Epithelial cell of prostate (primary cell): Measurements from ENCODE around the gene S100Z.
"Not testable (repeated sequence)": the region's sequence is repeated elsewhere in the genome, so short reads cannot be mapped to it uniquely, and the experiment has no call there.

Experiments
- DNase-seq: peaks from one replicate; pipeline ENCODE4 v3.0.0-alpha.2; 2011; ENCODE audit warnings: low read depth, low spot score
- H3K27ac ChIP-seq: fragments of 450-650 bp; 2 replicates; pipeline ENCODE4 v1.5.1; 2017; ENCODE audit warnings: mild to moderate bottlenecking

S100Z gene

DNA sequence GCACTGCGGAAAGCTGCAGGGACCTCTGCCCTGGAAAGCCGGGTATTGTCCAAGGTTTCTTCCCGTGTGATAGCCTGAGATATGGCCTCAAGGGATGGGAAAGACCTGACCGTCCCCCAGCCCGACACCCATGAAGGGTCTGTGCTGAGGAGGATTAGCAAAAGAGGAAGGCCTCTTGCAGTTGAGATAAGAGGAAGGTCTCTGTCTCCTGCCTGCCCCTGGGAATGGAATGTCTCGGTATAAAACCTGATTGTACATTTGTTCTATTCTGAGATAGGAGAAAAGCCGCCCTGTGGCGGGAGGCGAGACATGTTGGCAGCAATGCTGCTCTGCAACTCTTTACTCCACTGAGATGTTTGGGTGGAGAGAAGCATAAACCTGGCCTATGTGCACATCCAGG, 95.4 kb downstream of the S100Z start:
- not testable (repeated sequence) for H3K27ac ChIP-seq, DNase-seq

DNA sequence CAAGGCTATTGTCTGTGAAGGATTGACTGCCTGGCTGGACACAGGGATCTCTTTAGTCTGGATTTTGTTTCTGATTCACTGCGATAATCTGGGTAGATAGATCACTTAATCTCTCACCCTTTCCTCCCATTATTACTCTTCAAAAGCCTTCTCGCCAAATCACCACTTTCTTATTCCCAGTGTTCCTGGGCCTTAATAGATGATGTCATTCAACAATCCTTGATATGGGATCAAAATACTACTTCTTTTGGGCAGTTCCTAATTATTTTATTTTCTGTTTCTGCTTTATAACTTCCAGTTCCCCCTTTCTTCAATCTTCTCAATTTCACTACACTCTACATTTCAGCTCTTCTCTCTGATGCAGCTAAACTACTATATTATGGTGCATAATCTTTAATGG, 96.3 kb downstream of the S100Z start:
- DNase-seq = no peak
- no peak overlapping the region for H3K27ac ChIP-seq

DNA sequence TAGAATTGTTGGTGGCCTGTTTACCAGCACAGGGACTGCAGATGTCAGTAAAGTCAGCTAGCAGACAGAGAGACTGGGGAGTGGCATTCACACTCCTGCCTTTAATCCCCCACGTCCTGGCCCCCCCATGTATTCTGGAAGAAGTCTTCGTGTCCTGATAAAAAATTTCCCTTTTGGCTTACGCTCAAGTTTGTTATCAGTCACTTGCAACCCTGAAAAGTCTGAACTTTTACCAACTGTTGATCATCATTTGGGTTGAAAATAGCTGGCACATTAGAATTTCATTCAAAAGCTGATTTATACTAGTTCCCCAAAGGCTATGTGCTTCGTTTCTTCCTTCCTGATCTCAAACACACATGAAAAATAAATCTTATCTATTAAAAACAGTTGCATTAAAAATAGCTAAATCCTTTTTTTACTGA, 97.3 kb downstream of the S100Z start:
- H3K27ac ChIP-seq = no peak overlapping the region
- DNase-seq = no peak

DNA sequence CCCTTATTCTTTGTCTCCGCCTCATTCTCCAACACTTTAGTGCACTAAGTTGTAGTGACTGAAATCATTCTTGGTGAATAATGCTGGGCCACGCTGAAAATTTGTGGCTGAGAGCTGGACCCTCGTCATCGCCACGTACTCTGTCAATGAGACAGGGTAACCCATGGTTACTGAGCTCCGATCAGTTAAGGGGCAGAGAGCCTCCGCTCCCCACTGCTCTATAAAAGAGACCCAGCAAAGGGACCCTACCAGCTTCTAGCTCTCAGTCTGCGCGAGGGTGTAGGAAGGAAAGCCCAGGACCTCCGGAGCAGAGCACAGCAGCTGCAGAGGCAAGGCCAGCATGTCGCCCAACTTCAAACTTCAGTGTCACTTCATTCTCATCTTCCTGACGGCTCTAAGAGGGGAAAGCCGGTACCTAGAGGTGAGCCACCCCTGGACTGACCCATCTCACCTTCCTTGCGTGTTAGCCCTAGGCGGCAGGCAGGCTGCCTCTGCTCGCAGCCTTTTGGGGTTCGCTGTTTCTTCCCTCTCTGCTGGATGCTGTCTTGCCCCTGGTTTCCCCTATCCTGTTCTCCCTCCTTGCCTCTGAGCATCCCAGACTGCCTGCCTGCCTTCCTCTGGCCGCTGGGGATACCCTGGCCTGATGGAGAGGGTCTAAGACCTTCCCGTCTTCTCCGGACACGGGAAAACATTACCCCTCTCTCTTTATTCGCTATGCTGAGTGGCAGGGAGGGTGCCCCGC, 103.2 kb downstream of the S100Z start, which contains the start of gene CRHBP:
Gene CRHBP (plus strand): TSS at position 251 of the 742 bp plus-strand sequence. CDS start 90 bp downstream, at position 341.
- no peak for DNase-seq
- no peak within 1 kb of the TSS for H3K27ac ChIP-seq

DNA sequence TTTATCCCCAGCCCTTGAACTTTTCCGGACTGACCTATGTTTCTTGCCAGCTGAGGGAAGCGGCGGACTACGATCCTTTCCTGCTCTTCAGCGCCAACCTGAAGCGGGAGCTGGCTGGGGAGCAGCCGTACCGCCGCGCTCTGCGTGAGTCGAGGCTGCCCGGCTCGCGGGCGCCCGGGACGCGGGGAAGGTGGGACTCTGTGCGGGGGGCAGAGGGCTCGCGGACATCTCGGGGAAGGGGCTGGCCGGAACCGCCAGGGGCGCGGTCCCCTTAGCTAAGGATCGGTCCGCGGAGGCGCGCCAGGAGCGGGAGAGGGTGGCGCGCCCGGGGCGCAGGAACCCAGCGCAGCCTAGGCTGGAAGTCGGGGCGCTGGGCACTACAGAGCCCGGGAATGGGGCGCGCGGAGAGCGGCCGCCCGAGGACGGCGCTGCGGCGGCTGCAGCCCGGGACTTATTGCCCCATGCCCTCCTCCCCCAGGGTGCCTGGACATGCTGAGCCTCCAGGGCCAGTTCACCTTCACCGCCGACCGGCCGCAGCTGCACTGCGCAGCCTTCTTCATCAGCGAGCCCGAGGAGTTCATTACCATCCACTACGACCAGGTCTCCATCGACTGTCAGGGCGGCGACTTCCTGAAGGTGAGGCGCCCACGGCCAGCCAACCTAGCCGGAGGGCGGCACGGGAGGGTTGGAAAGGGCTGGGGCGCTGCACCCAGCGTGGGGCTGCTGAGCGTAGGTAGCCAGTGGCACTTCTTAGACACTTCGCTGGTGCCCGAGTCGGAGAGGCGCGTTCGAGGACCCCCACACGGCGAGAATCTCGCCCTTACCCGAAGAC, 104.0 kb downstream of the S100Z start:
- H3K27ac ChIP-seq = no peak overlapping the region
- no peak for DNase-seq

DNA sequence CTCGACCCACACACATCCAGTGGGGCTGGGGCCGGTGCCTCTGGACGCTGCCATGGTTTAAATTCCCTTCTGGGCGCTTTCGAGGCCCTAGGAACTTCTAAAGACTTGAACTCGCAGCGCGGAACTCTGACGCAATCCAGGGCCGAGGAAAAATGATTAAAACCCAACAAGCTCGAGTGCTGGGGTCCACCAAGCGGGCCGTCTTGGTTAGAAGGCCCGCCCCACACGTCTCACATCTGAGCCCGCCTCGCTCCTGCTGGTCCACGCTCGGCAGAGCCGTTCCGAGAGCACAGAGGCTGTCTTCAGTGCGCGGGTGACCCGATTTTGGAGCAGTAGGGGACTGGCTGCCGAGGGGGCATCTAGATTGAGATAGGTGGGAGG, 104.6 kb downstream of the S100Z start:
- H3K27ac ChIP-seq = no peak overlapping the region
- no peak for DNase-seq

DNA sequence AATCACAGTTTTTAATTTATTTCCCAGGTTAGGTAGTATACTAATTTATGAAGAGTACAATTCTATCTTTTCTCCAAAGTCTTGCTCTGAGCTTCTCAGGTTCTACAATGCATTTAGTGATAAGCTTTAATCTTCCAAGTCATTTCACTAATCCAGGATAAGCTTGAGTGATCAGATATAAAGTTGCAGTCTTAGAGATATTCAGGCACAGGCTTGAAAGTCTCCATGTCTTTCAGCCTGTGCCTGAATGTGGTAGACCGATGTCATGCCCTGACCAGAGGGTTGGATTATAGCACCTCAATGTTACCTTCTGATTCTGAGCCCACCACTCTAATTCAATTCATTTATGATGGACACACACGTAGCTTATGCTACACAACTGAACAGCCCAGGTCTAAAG, 106.2 kb downstream of the S100Z start:
- no peak for DNase-seq
- no peak overlapping the region for H3K27ac ChIP-seq

DNA sequence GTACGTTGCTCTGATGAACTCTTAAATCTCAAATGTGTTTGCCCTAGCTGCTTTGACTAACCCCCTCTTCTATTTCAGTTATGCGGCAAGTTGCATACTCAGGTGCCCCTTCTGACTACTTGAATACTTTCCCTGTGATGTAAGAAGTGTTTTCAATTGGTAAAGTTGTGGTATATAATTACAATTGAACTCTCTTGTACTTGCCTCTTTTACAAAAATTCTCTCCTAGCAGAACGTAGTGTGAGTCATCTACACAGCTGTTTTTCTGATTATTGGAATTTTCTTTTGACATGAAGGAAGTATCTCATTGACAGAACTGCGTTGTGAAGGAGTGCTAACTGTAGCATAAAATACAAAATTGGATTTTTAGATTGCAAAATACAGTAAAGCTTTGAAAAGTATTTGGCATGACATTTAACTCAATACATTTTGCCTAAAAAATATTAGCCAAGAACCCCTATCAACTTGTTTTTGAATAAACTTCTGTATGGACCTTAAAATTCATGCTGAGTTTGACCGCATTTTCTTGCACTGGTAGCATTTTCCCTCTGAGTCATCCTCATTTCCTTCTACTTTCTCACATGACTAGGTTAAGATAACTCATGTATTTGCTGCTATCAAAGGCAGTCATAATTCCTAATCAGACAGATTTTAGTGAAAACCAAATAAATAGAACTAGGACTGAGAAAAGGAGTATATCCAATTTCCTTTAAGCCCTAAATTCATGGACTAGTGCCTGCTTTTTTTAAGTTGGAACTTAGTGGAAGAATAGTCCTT, 109.4 kb downstream of the S100Z start:
- DNase-seq = no peak
- H3K27ac ChIP-seq = no peak overlapping the region

DNA sequence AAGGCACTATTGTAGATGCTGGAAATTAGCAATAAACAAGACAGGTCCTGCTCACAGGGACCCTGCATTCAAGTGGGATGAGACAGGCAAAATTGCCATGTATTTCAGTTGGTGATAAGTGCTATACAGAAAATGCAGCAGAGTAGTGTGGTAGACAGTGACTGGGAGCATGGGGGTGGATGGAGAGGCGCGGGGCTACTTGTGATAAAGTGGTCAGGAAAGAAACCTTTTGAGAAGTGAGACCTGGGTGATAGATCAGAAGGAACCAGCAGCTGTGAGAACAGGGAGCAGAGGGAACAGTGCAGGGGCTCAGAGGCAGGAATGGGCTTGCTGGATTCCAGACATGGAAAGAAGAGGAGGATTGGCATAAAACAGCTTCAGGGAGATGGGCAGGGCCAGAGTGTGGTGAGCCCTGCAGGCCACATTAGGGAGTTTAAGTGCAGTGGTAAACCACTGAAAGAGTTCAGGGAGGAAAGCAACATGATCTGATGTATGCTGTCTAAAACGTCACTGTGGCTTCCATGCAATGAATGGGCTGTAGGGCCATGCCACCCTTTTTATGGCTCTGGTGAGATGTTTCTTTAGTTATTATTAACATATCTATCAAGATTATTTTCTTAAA, 110.3 kb downstream of the S100Z start:
- H3K27ac ChIP-seq = no peak overlapping the region

DNA sequence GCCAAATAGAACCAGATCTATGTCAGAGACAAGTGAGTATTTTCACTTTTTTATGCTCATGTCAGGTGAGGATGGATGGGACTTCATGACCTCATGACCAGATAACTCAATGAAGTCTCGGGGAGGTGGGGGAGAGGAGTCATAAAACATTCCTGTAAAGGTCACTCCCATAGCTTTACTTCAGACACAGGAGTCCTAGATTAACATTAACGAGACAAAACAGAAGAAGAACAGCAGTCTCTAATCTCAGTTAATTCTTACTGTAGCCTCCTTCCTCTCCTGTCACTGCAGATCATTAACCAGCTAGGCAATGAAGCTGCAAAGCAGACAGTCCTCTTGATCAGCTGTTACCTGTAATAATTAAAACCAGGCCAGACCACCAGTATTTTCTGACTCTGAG, 114.2 kb downstream of the S100Z start:
- no peak overlapping the region for H3K27ac ChIP-seq
- DNase-seq = no peak

More for the DNA sequence above, 110.3 kb downstream of the S100Z start:
- DNase-seq = no peak
